ENCODE data around the gene SC5D.

GRCh38 chr11:121347813-121348212 is 55.2 kb downstream of the SC5D start:
- no peak for TF ChIP-seq CTCF (IDR thresholded peaks at IDR 0.05)
- no peak for TF ChIP-seq POLR2A (IDR thresholded peaks at IDR 0.05)
- TF ChIP-seq POLR2AphosphoS5 (IDR thresholded peaks at IDR 0.05), result no peak
